Fibroblast of villous mesenchyme (primary cell): ENCODE data around the gene ARHGAP30. TPM values are rescaled to one million over a fixed set of nuclear protein-coding genes. Genes with fewer than 3 reads are reported as not detected.
A peak's percentile ranks its signal among the peaks of the same experiment; 100 is the strongest.
"Not testable (repeated sequence)": the region's sequence is repeated elsewhere in the genome, so short reads cannot be mapped to it uniquely, and the experiment has no call there.

Experiments used
- DNase-seq: peaks from one replicate; pipeline ENCODE4 v3.0.0-alpha.2; 2010; ENCODE audit warnings: low read depth
- H3K4me3 ChIP-seq: 2 replicates; pipeline ENCODE4 v1.5.1; 2011; ENCODE audit warnings: low read depth, mild to moderate bottlenecking, low read length
- CTCF ChIP-seq: IDR thresholded peaks from 2 replicates; pipeline ENCODE4 v1.5.1; 2012; ENCODE audit warnings: low read depth, mild to moderate bottlenecking, low read length; ENCODE audit not compliant: insufficient read depth
- total RNA-seq: library from RNA; depleted of rRNA; stranded (reverse); fragments of >200 nt; gene quantifications from 2 replicates; pipeline ENCODE4 v1.2.3, GENCODE V29; 2012

ARHGAP30 gene
- total RNA-seq, 1 donor: under 0.01 TPM

- no peak for TF ChIP-seq CTCF
- no peak for DNase-seq
- H3K4me3 ChIP-seq: no peak overlapping the region
These were observed 47.7 kb downstream of the ARHGAP30 start for GRCh38 chr1:161021970-161022353.

- DNase-seq: peak; percentile 50
- no peak for TF ChIP-seq CTCF
- H3K4me3 ChIP-seq: peak overlapping the region; percentile 66
These were observed 48.3 kb downstream of the ARHGAP30 start for GRCh38 chr1:161021165-161021969.

GRCh38 chr1:161020509-161021164 is 49.1 kb downstream of the ARHGAP30 start, which contains the start of gene F11R:
F11R (minus strand) TSS chr1:161021152; CDS start chr1:161021073, 79 bp downstream.
- TF ChIP-seq CTCF: peak; percentile 20
- H3K4me3 ChIP-seq: peak within 1 kb of the TSS; percentile 66
- DNase-seq: peak; percentile 49

- no peak for DNase-seq
- H3K4me3 ChIP-seq: peak overlapping the region; percentile 66
- TF ChIP-seq CTCF: no peak
These were observed 49.8 kb downstream of the ARHGAP30 start for GRCh38 chr1:161019751-161020495.

- DNase-seq, H3K4me3 ChIP-seq: not testable (repeated sequence)
These were observed 50.5 kb downstream of the ARHGAP30 start for GRCh38 chr1:161019111-161019660.

GRCh38 chr1:161018631-161018930 is 51.1 kb downstream of the ARHGAP30 start:
- no peak for TF ChIP-seq CTCF
- no peak for DNase-seq
- no peak overlapping the region for H3K4me3 ChIP-seq
